HG03103 (cell line): Measurements from ENCODE around the gene MTX1.
"Not testable (repeated sequence)": the region's sequence is repeated elsewhere in the genome, so short reads cannot be mapped to it uniquely, and the experiment has no call there.

Experiments used
- ATAC-seq: cut with Tn5 transposase; IDR thresholded peaks from one replicate; pipeline ENCODE4 v1.9.1; 2021; ENCODE audit warnings: low read depth; ENCODE audit not compliant: unreplicated experiment

MTX1 gene, protein sequence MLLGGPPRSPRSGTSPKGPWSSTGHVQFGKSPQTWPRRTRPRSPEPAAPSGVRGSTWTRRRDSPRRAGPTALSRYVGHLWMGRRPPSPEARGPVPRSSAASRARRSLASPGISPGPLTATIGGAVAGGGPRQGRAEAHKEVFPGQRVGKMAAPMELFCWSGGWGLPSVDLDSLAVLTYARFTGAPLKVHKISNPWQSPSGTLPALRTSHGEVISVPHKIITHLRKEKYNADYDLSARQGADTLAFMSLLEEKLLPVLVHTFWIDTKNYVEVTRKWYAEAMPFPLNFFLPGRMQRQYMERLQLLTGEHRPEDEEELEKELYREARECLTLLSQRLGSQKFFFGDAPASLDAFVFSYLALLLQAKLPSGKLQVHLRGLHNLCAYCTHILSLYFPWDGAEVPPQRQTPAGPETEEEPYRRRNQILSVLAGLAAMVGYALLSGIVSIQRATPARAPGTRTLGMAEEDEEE

DNA sequence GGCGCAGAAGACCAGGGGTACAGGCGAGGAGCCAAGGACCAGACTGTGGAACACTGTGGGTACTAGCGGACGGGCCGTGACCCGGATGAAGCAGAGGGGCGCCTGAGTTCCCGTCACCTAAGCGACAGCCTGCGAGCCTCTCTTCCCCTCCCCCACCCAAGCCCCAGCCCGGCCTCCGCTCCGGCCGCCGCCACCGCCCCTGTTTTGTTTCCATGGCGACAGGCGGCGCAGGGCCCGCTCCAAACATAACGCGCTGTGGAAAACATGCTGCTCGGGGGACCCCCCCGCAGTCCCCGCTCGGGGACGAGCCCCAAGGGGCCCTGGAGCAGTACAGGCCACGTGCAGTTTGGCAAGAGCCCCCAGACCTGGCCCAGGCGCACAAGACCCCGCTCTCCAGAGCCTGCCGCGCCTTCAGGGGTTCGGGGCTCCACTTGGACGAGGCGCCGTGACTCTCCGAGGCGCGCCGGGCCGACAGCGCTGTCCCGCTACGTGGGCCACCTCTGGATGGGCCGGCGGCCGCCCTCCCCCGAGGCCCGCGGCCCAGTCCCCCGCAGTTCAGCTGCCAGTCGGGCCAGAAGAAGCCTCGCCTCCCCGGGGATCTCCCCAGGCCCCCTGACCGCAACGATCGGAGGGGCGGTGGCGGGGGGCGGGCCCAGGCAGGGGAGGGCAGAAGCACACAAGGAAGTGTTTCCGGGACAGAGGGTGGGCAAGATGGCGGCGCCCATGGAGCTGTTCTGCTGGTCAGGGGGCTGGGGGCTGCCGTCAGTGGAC is at the start of gene MTX1:
MTX1 (plus strand) TSS at position 155 of the 771 bp plus-strand sequence; CDS start at position 265, 110 bp downstream.
- ATAC-seq: no peak

DNA sequence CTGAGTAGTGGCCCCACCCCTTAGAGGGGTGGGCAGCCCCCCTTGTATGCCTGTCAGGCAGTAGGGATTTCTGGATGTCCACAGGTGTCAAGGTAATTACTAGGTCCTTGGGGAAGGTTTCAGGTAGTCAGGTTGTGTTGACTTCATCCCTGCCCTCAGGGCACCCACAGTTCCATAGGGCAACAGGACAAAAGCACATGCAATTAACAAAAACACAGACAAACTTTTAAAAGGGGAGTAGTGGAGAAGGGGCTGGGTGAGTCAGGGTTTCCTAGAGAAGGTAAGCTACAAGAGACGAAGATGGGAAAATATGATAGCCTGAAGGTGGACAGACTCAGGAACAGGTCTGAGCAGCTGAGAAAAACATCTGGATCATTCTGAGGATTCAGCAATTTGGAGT is 49.5 kb upstream of the MTX1 start:
- no peak for ATAC-seq

DNA sequence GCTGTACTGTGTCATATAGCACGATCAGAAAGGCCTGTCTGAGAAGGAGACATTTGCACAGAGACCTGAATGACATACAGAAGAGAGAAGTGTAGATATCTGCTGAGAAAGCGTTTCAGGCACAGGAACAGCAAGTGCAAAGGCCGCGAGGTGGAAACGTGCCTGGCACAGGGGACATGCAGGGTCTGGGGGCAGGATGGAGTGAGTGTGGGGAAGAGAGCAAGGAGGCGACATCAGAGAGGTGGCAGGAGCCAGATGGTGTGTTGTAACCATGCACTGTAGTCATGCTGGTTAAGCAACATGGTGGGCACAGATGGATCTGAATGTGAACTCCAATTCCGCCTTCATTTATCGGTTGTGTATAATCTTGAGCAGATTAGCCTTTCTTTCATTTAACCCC is 48.4 kb upstream of the MTX1 start:
- no peak for ATAC-seq

DNA sequence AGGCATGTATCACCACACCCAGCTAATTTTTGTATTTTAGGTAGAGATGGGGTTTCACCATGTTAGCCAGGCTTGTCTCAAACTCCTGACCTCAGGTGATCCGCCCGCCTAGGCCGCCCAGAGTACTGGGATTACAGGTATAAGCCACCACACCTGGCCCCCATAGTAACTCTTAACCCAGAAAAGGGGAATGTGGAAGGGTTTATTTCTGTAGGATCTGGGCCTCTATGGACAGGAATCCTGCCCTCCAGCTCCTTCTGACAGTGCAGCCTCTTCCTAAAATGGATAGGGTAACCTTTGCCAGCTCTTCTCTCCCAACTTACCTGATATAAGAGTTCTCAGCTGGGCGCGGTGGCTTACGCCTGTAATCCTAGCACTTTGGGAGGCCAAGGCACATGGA is 45.9 kb upstream of the MTX1 start:
- ATAC-seq: not testable (repeated sequence)

DNA sequence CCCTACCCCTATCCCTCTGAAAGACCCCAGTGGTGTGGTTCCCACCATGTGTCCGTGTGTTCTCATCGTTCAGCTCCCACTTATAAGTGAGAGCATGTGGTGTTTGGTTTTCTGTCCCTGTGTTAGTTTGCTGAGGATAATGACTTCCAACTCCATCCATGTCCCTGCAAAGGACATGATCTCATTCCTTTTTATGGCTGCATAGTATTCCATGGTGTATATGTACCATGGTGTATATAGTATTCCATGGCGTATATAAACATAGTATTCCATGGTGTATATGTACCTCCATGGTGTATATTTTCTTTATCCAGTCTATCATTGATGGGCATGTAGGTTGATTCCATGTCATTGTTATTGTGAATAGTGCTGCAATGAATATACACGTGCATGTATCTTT is 44.7 kb upstream of the MTX1 start:
- ATAC-seq: not testable (repeated sequence)

DNA sequence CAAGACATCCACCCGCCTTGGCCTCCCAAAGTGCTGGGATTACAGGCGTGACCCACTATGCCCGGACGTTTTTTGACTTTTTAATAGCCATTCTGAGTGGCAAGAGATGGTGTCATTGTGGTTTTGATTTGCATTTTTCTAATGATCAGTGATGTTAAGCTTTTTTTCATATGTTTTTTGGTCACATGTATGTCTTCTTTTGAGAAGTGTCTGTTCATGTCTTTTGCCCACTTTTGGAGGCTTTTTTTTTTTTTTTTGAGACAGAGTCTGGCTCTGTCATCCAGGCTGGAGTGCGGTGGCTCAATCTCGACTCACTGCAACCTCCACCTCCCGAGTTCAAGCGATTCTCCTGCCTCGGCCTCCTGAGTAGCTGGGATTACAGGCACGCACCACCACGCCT is 43.9 kb upstream of the MTX1 start:
- not testable (repeated sequence) for ATAC-seq

DNA sequence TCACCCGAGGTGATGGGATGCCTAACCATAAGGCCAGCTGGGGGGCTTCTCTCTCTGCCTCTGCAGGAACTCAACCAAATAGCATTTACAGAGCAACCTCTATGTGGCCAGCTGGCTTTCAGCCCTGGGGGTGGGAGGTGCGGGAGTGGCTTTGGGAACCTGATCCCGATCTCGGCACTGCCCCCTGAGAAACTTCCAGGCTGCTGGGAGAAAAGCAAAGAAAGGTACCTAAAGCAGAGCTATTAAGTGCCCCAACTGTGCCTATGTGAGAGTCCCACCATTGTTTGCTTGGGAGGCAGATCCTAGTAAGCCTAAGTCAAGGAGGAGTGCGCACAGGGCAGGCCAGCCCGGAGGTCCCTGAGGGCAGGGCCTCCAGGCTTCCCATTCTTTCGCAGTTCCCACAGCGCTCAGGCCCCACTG is 42.4 kb upstream of the MTX1 start:
- ATAC-seq: no peak

DNA sequence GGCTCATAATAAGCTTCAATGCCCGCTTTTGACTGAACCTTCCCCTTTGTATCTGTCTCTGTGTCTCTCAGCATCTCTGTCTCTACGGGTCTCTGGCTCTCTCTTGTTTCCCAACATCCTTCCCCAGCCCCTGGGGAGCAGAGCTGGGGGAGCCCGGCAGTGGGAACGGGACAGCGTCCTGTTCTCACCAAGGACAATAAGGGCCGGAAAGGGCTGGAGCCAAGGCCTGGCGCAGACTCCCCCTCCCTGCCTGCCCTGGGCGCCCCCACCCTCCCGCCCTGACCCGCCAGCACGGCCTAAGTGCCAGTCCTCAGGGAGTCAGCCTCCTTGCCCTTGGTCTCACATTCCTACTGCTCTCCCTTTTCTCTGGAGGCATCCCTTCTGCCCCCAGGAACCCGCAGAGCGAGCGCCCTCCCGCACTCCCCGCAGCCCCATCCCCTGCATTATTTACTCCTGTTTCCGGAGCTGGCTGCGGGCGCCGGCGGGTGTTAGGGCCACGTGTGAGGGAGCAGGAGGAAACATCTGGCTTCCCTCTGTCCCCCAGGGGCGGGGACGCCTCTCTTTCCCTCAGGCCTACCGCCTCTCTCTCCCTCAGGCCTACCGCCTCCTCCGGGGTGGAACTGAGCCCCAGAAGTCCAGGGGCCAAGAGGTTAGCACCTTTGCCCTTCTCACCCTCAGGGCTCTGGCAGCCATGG is 41.9 kb upstream of the MTX1 start:
- no peak for ATAC-seq

DNA sequence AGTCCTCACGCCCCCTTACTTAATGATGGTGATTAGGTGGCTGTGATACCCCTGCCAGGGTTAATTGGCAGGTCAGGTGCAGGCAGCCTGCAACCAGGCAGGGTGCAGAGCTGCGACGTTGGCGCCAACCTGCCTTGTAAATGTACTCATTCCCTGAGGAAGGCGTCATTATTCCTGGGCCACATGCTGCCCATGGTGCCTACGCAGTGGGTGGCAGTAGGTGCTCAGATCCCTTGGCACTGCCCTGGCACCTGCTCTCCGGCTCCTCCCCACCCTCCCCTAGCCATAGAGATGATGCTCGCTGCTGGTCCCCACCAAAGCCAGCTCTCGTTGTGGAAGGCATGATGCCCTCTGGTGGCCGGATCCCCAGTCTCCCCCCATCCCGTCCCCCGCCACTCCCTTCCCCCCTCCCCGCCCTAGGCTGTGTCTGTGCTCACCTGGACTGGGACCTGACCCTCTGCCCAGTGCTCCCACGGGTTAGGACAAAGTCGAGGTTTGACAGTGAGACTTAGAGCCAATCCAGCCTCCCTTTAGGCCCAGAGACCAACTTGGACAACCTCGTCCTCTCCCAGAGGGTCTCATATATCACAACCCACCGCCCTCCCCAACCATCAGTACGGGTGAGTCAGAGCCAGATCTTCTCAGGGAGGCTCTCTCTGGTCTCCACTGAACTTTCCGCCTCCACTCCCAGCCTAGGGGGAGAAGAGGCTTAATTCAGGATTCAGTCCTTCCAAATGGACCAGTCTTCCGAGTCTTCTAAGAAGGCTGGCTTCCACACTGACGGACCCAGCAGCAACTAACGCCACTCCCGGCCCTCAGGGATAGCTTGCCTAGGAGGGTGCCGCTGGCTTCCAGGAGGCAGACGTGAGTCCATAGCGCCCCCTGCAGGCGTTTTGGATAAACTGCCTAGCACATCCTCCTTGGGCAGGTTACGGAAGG is 41.1 kb upstream of the MTX1 start:
- ATAC-seq: no peak

DNA sequence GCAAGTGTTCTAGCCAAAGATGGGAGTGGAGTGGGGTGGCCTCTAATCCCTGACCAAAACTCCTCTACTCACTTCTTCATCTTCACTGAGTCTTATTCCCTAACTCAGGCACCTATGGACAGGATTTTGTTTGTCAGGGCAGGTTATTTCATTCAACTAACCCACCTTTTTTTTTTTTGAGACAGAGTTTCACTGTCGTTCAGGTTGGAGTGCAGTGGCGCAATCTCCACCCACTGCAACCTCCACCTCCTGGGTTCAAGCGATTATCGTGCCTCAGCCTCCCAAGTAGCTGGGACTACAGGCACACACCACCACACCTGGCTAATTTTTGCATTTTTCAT is 40.4 kb upstream of the MTX1 start:
- not testable (repeated sequence) for ATAC-seq

DNA sequence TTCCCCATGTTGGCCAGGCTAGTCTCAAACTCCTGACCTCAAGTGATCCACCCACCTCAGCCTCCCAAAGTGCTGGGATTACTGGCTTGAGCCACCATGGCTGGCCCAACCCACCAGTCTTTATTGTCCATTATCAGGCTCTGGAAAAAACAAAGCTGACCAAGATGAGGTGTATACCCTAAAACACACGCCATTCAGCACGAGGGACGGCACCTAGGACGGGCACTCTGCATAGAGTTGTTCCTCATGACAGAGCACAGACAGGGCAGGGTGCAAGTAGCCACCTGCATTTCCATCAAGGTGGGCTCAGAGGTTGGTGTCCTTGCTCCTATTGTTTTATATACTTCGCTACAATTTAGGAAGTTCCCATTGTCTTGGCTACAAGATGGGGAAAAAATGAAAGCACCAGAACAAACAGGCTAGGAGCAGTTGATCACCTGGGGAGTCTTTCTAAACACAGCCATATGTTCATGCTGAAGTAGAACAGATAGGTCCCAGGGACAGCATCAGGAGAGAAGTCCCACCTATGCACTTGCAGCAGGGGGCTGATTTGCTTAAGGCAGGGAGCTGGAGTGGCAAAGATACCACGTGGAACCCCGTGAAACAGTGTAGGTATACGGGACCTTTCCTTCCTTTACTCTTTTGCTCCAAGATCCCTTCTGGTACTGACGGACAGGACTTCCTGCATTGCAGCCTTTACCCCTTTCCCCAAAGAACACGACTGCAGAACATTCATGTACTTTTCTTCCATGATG is 39.9 kb upstream of the MTX1 start:
- ATAC-seq: no peak

DNA sequence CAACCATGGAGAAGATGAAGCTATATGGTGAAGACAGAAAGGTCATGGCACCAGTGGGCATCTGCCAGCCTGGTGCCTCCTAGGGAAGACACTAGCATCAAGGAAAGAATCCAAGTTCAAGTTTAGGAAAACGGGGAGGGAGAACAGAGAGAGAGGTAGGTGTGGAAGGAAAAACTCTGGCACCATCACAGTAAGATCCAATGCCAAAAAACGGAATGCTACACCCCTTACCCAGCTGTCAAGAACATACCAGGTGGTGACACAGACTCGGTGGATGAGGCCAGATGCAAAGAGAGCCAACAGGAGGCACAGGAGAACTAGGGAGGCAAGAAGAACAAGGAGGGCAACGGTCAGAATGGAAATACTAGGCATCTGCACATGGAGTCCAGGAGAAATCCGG is 39.0 kb upstream of the MTX1 start:
- ATAC-seq: no peak

DNA sequence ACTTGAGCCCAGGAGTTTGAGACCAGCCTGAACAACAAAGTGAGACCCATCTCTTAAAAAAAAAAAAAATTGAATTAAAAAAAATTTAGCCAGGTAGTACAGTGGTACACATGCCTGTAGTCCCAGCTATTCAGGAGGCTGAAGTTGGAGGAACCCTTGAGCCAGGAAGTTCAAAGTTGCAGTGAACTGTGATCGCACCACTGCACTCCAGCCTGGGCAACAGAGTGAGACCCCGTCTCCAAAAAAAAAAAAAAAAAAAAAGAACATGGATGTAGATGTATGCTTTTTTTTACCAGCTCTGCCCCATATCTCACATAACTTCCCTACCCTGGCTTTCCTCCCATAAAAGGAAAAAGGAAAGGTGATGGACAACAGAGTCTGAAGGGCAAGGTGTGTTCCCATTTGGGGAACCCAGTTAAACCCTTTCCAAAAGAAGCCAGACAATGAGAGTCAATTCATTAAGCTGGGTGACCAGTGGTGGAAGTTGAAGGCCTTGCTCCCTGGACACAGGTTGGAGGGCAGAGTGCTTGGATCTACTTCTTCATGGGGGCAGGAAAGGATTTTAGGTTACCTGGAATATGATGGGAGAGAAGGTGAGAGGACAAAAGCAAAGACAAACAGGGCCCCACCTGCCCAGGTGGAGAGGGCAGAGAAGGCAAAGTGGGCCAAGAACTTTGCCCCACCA is 38.3 kb upstream of the MTX1 start:
- no peak for ATAC-seq

DNA sequence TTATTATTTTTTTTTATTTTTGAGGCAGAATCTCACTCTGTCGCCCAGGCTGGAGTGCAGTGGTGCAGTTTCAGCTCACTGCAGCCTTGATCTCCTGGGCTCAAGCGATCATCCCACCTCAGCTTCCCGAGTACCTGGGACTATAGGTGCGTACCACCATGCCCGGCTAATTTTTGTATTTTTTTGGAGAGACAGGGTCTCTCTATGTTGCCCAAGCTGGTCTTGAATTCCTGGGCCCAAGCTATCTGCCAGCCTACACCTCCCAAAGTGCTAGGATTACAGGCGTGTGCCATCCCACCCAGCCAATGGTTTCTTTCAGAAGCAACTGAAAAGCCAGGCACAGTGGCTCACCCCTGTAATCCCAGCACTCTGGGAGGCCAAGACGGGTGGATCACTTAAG is 37.7 kb upstream of the MTX1 start:
- ATAC-seq: no peak

DNA sequence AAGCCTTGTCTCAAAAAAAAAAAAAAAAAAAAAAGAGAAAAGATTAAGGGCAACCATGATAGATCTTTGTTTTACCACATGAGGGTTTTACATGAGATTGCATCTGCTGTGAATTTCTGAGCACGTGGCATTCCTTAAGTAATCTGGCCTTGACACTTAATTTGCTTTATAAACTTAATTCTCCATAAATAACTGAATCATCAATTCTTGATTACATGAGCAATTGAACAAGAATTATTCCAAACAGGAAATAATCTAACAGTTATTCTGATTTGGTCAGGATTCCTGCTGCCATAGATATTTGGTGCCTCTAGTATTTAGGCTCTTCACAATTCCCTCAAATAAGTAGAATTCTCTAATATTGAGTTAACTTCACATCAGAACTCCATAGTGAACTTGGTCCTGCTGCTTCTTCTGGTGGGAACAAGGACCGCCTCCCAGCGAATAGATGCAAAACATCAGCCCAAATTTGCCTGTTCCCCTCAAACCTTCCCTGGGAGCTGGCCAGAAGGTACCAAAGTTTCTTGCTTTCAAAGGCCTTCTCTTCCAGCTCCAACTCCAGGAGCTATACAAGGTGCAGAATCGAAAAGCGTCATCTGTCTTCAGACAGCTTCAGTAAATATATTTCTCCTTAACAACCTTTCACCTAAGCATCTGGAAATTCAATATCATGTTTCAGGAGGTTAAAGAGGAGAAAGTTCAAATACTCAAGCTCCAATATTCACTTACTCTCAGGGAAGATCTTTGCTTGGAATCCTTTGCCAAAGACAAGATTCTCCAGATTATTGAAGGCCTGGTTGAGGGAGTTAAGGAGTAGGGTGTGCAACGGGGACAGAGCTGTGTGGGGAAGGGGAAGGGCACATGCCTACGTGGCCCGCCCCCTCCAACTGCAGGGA is 36.4 kb upstream of the MTX1 start:
- ATAC-seq: no peak

DNA sequence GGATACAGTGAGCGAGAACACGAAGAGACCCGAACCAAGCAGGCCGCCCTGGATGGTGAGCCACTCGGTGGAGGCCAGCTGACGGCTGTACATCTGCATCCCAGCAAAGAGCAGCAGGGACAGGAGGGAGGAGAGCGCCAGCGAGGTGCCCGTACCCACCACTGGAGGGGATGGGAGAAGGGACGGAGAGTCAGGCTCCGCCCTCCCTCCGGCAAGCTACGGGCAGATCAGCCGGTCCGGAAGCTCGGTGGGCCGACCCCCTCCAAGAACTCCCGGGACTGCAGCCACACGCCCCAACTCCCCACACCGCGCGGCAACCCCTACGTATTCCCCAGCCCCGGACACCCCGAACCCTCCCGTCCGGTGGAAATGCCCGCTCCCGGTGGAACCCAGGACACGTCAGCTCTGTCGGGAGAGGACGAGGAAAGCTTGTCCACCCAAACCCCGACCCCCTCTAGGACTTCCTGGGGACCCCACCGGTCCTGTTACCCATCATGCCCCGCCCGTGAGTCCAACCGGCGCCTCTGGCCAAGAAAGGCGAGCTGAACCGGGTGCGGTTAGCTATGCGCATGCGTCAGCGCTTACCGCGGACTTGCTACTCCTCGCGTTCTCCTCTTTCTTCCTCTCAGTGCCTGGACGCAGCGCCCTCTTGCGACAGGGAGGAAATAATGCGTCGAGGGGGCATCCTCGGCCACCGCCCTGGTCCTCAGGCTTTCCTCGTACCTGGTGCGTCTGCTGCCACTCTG is 35.6 kb upstream of the MTX1 start, which contains the start of gene KRTCAP2:
KRTCAP2 (minus strand) TSS at position 573 of the 746 bp plus-strand sequence; CDS start at position 493, 80 bp downstream.
- ATAC-seq: peak; percentile 64
